Liver (tissue), 9 donors: ENCODE measurements around the gene WDFY1. TPM values are rescaled to one million over a fixed set of nuclear protein-coding genes. Genes with fewer than 3 reads are reported as not detected.

Experiments
- DNase-seq: peaks from one replicate; pipeline ENCODE4 v3.0.0-alpha.2; 2017; ENCODE audit warnings: low spot score
- H3K27ac ChIP-seq, 2 donors: one replicate each; pipeline ENCODE4 v1.7.0; 2013; ENCODE audit warnings: inconsistent platforms in 2 of 2, low read length in 2 of 2, control low read depth in 1 of 2, low read depth in 1 of 2, mild to moderate bottlenecking in 1 of 2
- H3K27me3 ChIP-seq, 4 donors: one replicate each; pipeline versions ENCODE4 v1.6.1 to v1.7.0; 2013; ENCODE audit warnings: low read length in 3 of 4, inconsistent platforms in 1 of 4, mild to moderate bottlenecking in 1 of 4, moderate library complexity in 1 of 4; ENCODE audit not compliant: control insufficient read depth in 4 of 4, insufficient read depth in 4 of 4
- H3K36me3 ChIP-seq, 4 donors: one replicate each; pipeline versions ENCODE4 v1.6.1 to v1.7.0; 2013; ENCODE audit warnings: low read length in 3 of 4, mild to moderate bottlenecking in 3 of 4, low read depth in 1 of 4, moderate library complexity in 1 of 4; ENCODE audit not compliant: control insufficient read depth in 4 of 4, insufficient read depth in 3 of 4
- H3K4me1 ChIP-seq, 4 donors: one replicate each; pipeline versions ENCODE4 v1.6.1 to v1.7.0; 2013; ENCODE audit warnings: low read length in 3 of 4, mild to moderate bottlenecking in 3 of 4, moderate library complexity in 1 of 4; ENCODE audit not compliant: control insufficient read depth in 4 of 4, insufficient read depth in 4 of 4
- H3K4me3 ChIP-seq, 3 donors: one replicate each; pipeline versions ENCODE4 v1.6.1 to v1.7.0; 2013; ENCODE audit warnings: low read length in 3 of 3, control low read depth in 1 of 3, low read depth in 1 of 3, mild to moderate bottlenecking in 1 of 3
- H3K9ac ChIP-seq, 2 donors: one replicate each; pipeline ENCODE4 v1.7.0; 2013; ENCODE audit warnings: low read length in 2 of 2, mild to moderate bottlenecking in 2 of 2, moderate library complexity in 2 of 2, control low read depth in 1 of 2, low read depth in 1 of 2
- H3K9me3 ChIP-seq, 4 donors: one replicate each; pipeline versions ENCODE4 v1.6.1 to v1.7.0; 2013; ENCODE audit warnings: low read length in 3 of 4; ENCODE audit not compliant: control insufficient read depth in 4 of 4
- CTCF ChIP-seq: fragments of 150-350 bp; IDR thresholded peaks from 2 replicates; pipeline ENCODE4 v1.5.1; 2017; ENCODE audit warnings: improper control_type of control experiment, low read depth, low read length; ENCODE audit not compliant: missing input control
- EGR1 ChIP-seq, 2 donors: IDR thresholded peaks; 2 replicates each; pipeline ENCODE4 v1.6.1; 2016 to 2018; ENCODE audit warnings: antibody characterized with exemption in 2 of 2, low read depth in 2 of 2
- FOXA1 ChIP-seq: IDR thresholded peaks from 2 replicates; pipeline ENCODE4 v1.6.1; 2016; ENCODE audit warnings: antibody characterized with exemption
- FOXA2 ChIP-seq: IDR thresholded peaks from 2 replicates; pipeline ENCODE4 v1.6.1; 2016; ENCODE audit warnings: antibody characterized with exemption
- GABPA ChIP-seq, 2 donors: IDR thresholded peaks in 1 of 2; conservative IDR thresholded peaks in 1 of 2; 2 replicates each; pipeline ENCODE4 v1.6.1; 2016; ENCODE audit warnings: antibody characterized with exemption in 2 of 2, mild to moderate bottlenecking in 1 of 2, moderate library complexity in 1 of 2
- HNF4A ChIP-seq, 2 donors: conservative IDR thresholded peaks; 2 replicates each; pipeline ENCODE4 v1.6.1; 2016; ENCODE audit warnings: antibody characterized with exemption in 2 of 2, mild to moderate bottlenecking in 2 of 2
- HNF4G ChIP-seq: IDR thresholded peaks from 2 replicates; pipeline ENCODE4 v1.6.1; 2016; ENCODE audit warnings: antibody characterized with exemption
- JUND ChIP-seq, 2 donors: IDR thresholded peaks; 2 replicates each; pipeline ENCODE4 v1.6.1; 2016; ENCODE audit warnings: antibody characterized with exemption in 2 of 2
- NR2F2 ChIP-seq: IDR thresholded peaks from 2 replicates; pipeline ENCODE4 v1.6.1; 2016; ENCODE audit warnings: antibody characterized with exemption
- RAD21 ChIP-seq, 2 donors: IDR thresholded peaks; 2 replicates each; pipeline ENCODE4 v1.6.1; 2016; ENCODE audit warnings: antibody characterized with exemption in 2 of 2, mild to moderate bottlenecking in 2 of 2
- REST ChIP-seq: IDR thresholded peaks from 2 replicates; pipeline ENCODE4 v1.6.1; 2016; ENCODE audit warnings: antibody characterized with exemption, mild to moderate bottlenecking
- RXRA ChIP-seq, 2 donors: IDR thresholded peaks; 2 replicates each; pipeline ENCODE4 v1.6.1; 2017 to 2018; ENCODE audit warnings: antibody characterized with exemption in 2 of 2, mild to moderate bottlenecking in 1 of 2
- SP1 ChIP-seq: IDR thresholded peaks from 2 replicates; pipeline ENCODE4 v1.6.1; 2018; ENCODE audit warnings: antibody characterized with exemption, mild to moderate bottlenecking
- TAF1 ChIP-seq: conservative IDR thresholded peaks from 2 replicates; pipeline ENCODE4 v1.6.1; 2016; ENCODE audit warnings: antibody characterized with exemption, mild to moderate bottlenecking
- ZBTB33 ChIP-seq: IDR thresholded peaks from 2 replicates; pipeline ENCODE4 v1.6.1; 2016; ENCODE audit warnings: antibody characterized with exemption
- WGBS: extraction: QIAGEN DNeasy Blood & Tissue Kit; methylation state at CpG from one replicate; pipeline ENCODE4 v1.1.7; 2013; 5-methylcytosine and 5-hydroxymethylcytosine counted together
- polyA plus RNA-seq, 2 donors: library from polyadenylated mRNA; stranded (reverse) in 1 of 2; unstranded in 1 of 2; fragments of 200-250 nt in 1 of 2; fragments of >200 nt in 1 of 2; fragmentation: Nextera tagmentation in 1 of 2; extraction: Ambion mirVana in 1 of 2; gene quantifications; one replicate each; pipeline versions ENCODE4 v1.2.1 to v1.2.3, GENCODE V29; 2013 to 2015
- total RNA-seq, 2 donors: library from RNA; depleted of rRNA; stranded (reverse); fragments of >200 nt; gene quantifications; one replicate each; pipeline ENCODE4 v1.2.3, GENCODE V29; 2014
- TF ChIP-seq, protein P1 (sequence below): IDR thresholded peaks from 2 replicates; pipeline ENCODE4 v1.6.1; 2016; ENCODE audit warnings: antibody characterized with exemption
- TF ChIP-seq, protein P2 (sequence below): IDR thresholded peaks from 2 replicates; pipeline ENCODE4 v1.6.1; 2016; ENCODE audit warnings: antibody characterized with exemption
- donor health status: healthy.
- donor health status: healthy.
- donor health status: healthy.
- donor health status: healthy.
- donor health status: healthy.

WDFY1 gene
- total and polyA plus RNA-seq, 4 donors: 12.0 to 34.2 (median 24.1) TPM

- H3K4me1 ChIP-seq: peaks cover 0 to 15% (median 4%) of the 10 kb centered on the region in 4 donors
- TF ChIP-seq HNF4G (no peak), FOXA2 (no peak), FOXA1 (no peak), JUND (IDR thresholded peaks at IDR 0.05) (no peak), TAF1 (no peak), CTCF (no peak)
- DNase-seq: no peak
- no peak overlapping the region for H3K4me3 ChIP-seq
- no peaks in the 10 kb centered on the region for H3K27me3 ChIP-seq
- H3K27ac ChIP-seq: no peak overlapping the region
- H3K9ac ChIP-seq: no peak overlapping the region
- no peaks in the 10 kb centered on the region for H3K9me3 ChIP-seq
- peaks cover 0 to 12% (median under 1%) of the 10 kb centered on the region in 4 donors for H3K36me3 ChIP-seq
These were observed 30.8 kb downstream of the WDFY1 start for GRCh38 chr2:223914324-223914723.

DNA sequence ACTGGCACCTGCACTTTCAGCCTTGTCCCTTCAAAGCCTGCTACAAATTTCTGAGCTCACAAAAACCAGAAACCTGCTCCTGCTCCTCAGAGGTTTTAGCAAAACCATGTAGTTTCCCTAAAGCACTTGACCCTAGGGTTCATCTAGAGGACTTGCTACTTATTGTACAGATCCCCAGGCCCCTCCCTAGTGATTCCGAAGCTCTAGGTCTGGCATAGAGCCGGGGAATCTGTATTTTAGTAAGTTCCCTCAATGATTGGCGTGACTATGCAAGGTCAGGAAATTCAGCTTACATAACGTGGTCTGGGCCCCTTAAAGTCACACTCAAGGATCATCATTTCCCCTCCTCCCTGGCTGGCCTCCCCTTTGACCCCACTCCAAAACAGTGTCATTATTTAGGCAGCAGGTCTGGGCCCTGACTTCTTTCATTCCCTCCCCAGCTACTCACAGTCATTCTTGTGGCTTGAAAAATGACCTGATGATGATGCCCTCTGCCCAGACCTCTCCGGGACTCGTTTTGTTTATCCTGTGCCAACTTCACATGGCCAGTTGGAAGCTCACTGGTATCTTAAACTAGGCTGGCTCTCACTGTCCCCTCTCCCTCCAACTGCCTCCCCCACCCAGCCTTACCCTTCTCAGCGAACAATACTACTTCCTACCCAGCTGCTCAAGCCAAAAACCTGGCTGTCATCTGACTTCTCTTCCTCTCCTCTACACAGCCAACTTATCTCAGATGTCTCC, 36.0 kb downstream of the WDFY1 start:
- no peak for DNase-seq
- TF ChIP-seq HNF4A (conservative IDR thresholded peaks at IDR 0.05) (peak in 1 of 2 donors; percentile 37), JUND (IDR thresholded peaks at IDR 0.05) (no peak), FOXA1 (no peak), TAF1 (no peak), RXRA (IDR thresholded peaks at IDR 0.05) (peak in 1 of 2 donors; percentile 17)
- TF ChIP-seq, protein P1, sequence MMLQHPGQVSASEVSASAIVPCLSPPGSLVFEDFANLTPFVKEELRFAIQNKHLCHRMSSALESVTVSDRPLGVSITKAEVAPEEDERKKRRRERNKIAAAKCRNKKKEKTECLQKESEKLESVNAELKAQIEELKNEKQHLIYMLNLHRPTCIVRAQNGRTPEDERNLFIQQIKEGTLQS: no peak
- Histone ChIP-seq H3K36me3 (peaks cover 0 to 3% (median under 1%) of the 10 kb centered on the region in 4 donors), H3K9me3 (no peaks in the 10 kb centered on the region), H3K9ac (peak overlapping the region in 1 of 2 donors; percentile 23), H3K4me1 (peaks cover 14 to 22% (median 19%) of the 10 kb centered on the region in 4 donors), H3K27ac (peak overlapping the region; percentile 33 to 63), H3K27me3 (no peaks in the 10 kb centered on the region), H3K4me3 (no peak overlapping the region)
- WGBS: 50% methylated on average over 7 of the region's 7 CpGs

DNA sequence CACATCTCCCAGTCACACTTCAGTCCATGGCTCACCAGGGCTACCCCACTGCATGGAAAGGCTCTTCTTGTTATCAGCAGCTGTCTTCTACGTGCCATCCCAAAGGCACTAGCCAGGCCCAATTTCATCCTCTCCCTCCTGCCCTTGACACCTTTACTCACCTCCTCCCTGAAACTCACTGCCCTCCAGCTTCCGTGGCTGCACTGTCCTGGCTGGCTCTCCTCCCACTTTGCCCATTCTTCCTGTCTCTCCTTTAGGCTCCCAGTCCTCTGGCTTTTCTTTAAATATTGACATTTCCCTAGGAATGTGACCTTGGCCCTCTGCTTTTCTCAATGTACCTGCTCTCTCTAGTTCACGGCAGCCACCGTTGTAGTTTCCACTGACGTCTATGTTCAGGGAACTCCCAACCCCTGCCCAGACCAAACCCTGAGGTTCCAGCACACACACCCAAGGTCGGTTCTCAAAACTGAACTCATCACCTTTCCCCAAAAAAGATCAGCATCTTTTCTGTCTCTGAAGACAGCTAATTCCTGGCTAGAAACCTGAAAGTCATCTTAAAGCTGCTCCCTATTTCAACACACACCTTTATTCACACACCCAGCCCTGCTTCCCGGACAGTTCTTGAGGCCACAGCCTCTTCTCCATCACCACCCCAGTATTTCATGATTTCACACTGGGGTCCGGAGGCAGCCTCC, 36.7 kb downstream of the WDFY1 start:
- Histone ChIP-seq H3K9me3 (no peaks in the 10 kb centered on the region), H3K27ac (peak overlapping the region; percentile 33 to 63), H3K27me3 (no peaks in the 10 kb centered on the region), H3K4me1 (peaks cover 14 to 22% (median 19%) of the 10 kb centered on the region in 4 donors), H3K36me3 (peaks cover 0 to 3% (median under 1%) of the 10 kb centered on the region in 4 donors), H3K4me3 (no peak overlapping the region), H3K9ac (peak overlapping the region in 1 of 2 donors; percentile 23)
- WGBS: 43% methylated on average over 8 of the region's 8 CpGs
- DNase-seq: peak; percentile 49
- TF ChIP-seq REST: peak; percentile 88
- peak; percentile 61 for TF ChIP-seq TAF1
- peak; percentile 70 for TF ChIP-seq HNF4G
- TF ChIP-seq FOXA2: peak; percentile 84
- TF ChIP-seq FOXA1: peak; percentile 75
- peak; percentile 34 to 82 for TF ChIP-seq EGR1 (IDR thresholded peaks at IDR 0.05; ENCODE audit: low read depth in 2 of 2)
- peak; percentile 98 for TF ChIP-seq SP1
- peak; percentile 94 to 95 for TF ChIP-seq HNF4A (conservative IDR thresholded peaks at IDR 0.05)
- peak; percentile 84 for TF ChIP-seq NR2F2
- TF ChIP-seq, protein P2, sequence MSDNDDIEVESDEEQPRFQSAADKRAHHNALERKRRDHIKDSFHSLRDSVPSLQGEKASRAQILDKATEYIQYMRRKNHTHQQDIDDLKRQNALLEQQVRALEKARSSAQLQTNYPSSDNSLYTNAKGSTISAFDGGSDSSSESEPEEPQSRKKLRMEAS: peak; percentile 59
- TF ChIP-seq RAD21 (IDR thresholded peaks at IDR 0.05): peak; percentile 56 to 69
- peak; percentile 68 to 95 for TF ChIP-seq JUND (IDR thresholded peaks at IDR 0.05)
- TF ChIP-seq ZBTB33: peak; percentile 83
- peak in 1 of 2 donors; percentile 46 for TF ChIP-seq GABPA (IDR thresholded peaks at IDR 0.05 in 1 of 2, conservative IDR thresholded peaks at IDR 0.05 in 1 of 2)
